Measurements from ENCODE around the gene PTPRK. TPM values are rescaled to one million over a fixed set of nuclear protein-coding genes. Genes with fewer than 3 reads are reported as not detected.
A peak's percentile ranks its signal among the peaks of the same experiment; 100 is the strongest.

The PTPRK gene
- total RNA-seq, 1 donor from 2014 or later = 50.3 TPM

GRCh38 chr6:128346569-128346968, 173.8 kb downstream of the PTPRK start:
- peak overlapping the region; percentile 43 for H3K27ac Mint-ChIP-seq (ENCODE audit: unreplicated experiment)
- H3K4me3 Mint-ChIP-seq (ENCODE audit: unreplicated experiment) = no peak overlapping the region
- H3K36me3 Mint-ChIP-seq (ENCODE audit: unreplicated experiment) = no peaks in the 10 kb centered on the region
- no peak for TF ChIP-seq CTCF (IDR thresholded peaks at IDR 0.05; ENCODE audit: partially characterized antibody, unreplicated experiment)
- no peak for DNase-seq
- H3K9me3 Mint-ChIP-seq (ENCODE audit: unreplicated experiment) = peaks cover 1% of the 10 kb centered on the region
- no peaks in the 10 kb centered on the region for H3K27me3 Mint-ChIP-seq (ENCODE audit: unreplicated experiment)
- peaks cover 30% of the 10 kb centered on the region for H3K4me1 Mint-ChIP-seq (ENCODE audit: low read depth, unreplicated experiment)

GRCh38 chr6:128345278-128345677, 175.1 kb downstream of the PTPRK start:
- no peak overlapping the region for H3K4me3 Mint-ChIP-seq (ENCODE audit: unreplicated experiment)
- no peaks in the 10 kb centered on the region for H3K36me3 Mint-ChIP-seq (ENCODE audit: unreplicated experiment)
- H3K9me3 Mint-ChIP-seq (ENCODE audit: unreplicated experiment) = peaks cover 1% of the 10 kb centered on the region
- DNase-seq = no peak
- H3K27ac Mint-ChIP-seq (ENCODE audit: unreplicated experiment) = no peak overlapping the region
- H3K27me3 Mint-ChIP-seq (ENCODE audit: unreplicated experiment) = no peaks in the 10 kb centered on the region
- TF ChIP-seq CTCF (IDR thresholded peaks at IDR 0.05; ENCODE audit: partially characterized antibody, unreplicated experiment) = no peak
- peaks cover 31% of the 10 kb centered on the region for H3K4me1 Mint-ChIP-seq (ENCODE audit: low read depth, unreplicated experiment)

- H3K9me3 Mint-ChIP-seq (ENCODE audit: unreplicated experiment) = peaks cover 1% of the 10 kb centered on the region
- TF ChIP-seq CTCF (IDR thresholded peaks at IDR 0.05; ENCODE audit: partially characterized antibody, unreplicated experiment) = no peak
- no peak for DNase-seq
- no peak overlapping the region for H3K27ac Mint-ChIP-seq (ENCODE audit: unreplicated experiment)
- peaks cover 23% of the 10 kb centered on the region for H3K4me1 Mint-ChIP-seq (ENCODE audit: low read depth, unreplicated experiment)
- no peaks in the 10 kb centered on the region for H3K36me3 Mint-ChIP-seq (ENCODE audit: unreplicated experiment)
- H3K4me3 Mint-ChIP-seq (ENCODE audit: unreplicated experiment) = no peak overlapping the region
- no peaks in the 10 kb centered on the region for H3K27me3 Mint-ChIP-seq (ENCODE audit: unreplicated experiment)
Observed at GRCh38 chr6:128343706-128344105, 176.7 kb downstream of the PTPRK start.

- no peak overlapping the region for H3K27ac Mint-ChIP-seq (ENCODE audit: unreplicated experiment)
- H3K36me3 Mint-ChIP-seq (ENCODE audit: unreplicated experiment) = no peaks in the 10 kb centered on the region
- H3K9me3 Mint-ChIP-seq (ENCODE audit: unreplicated experiment) = peaks cover 1% of the 10 kb centered on the region
- H3K4me3 Mint-ChIP-seq (ENCODE audit: unreplicated experiment) = no peak overlapping the region
- no peak for DNase-seq
- TF ChIP-seq CTCF (IDR thresholded peaks at IDR 0.05; ENCODE audit: partially characterized antibody, unreplicated experiment) = no peak
- no peaks in the 10 kb centered on the region for H3K27me3 Mint-ChIP-seq (ENCODE audit: unreplicated experiment)
- H3K4me1 Mint-ChIP-seq (ENCODE audit: low read depth, unreplicated experiment) = peaks cover 17% of the 10 kb centered on the region
Observed at GRCh38 chr6:128339635-128340450, 180.6 kb downstream of the PTPRK start.

- no peak overlapping the region for H3K4me3 Mint-ChIP-seq (ENCODE audit: unreplicated experiment)
- no peak for DNase-seq
- peaks cover 16% of the 10 kb centered on the region for H3K4me1 Mint-ChIP-seq (ENCODE audit: low read depth, unreplicated experiment)
- no peak for TF ChIP-seq CTCF (IDR thresholded peaks at IDR 0.05; ENCODE audit: partially characterized antibody, unreplicated experiment)
- no peaks in the 10 kb centered on the region for H3K27me3 Mint-ChIP-seq (ENCODE audit: unreplicated experiment)
- no peaks in the 10 kb centered on the region for H3K9me3 Mint-ChIP-seq (ENCODE audit: unreplicated experiment)
- no peaks in the 10 kb centered on the region for H3K36me3 Mint-ChIP-seq (ENCODE audit: unreplicated experiment)
- H3K27ac Mint-ChIP-seq (ENCODE audit: unreplicated experiment) = no peak overlapping the region
Observed at GRCh38 chr6:128337619-128338018, 182.8 kb downstream of the PTPRK start.

Measured in glutamatergic neuron (in vitro differentiated cells).